PFSK-1 (cell line): ENCODE data around the gene BNIP2.

Source experiments
- FOXP2 ChIP-seq: optimal IDR thresholded peaks from 2 replicates; pipeline ENCODE3; 2011; ENCODE audit warnings: borderline replicate concordance, control low read depth, inconsistent platforms; ENCODE audit not compliant: insufficient read depth; ENCODE audit errors: extremely low read length, extremely low read depth
- TAF1 ChIP-seq: IDR thresholded peaks from 2 replicates; pipeline ENCODE4 v1.6.1; 2012; ENCODE audit warnings: low read length, control low read depth, borderline replicate concordance; ENCODE audit not compliant: insufficient read depth

GRCh38 chr15:59676565-59676964 is 12.6 kb downstream of the BNIP2 start:
- TF ChIP-seq TAF1, result no peak
- TF ChIP-seq FOXP2, result no peak
